Measurements from ENCODE around the gene VPS13D.

The VPS13D gene

DNA sequence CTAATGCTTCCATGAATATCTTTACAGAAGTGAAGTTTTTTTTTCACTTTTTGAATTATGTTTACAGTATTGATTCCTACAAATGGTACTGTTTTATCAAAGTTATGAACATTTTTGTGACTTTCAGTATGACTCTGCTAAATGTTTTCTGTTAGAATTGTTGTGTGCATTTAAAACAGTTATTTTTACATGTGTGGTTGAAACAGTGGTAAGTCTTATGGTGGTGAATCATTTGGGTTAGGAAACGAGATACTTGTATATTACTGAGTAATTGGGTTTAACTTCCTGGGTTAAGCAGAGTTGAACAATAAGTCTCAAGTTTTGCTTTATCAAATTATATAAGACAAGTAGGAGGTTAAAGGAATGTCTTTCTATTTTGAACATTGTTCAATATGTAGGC lies 66.8 kb downstream of the VPS13D start:
- TF ChIP-seq, protein P1, sequence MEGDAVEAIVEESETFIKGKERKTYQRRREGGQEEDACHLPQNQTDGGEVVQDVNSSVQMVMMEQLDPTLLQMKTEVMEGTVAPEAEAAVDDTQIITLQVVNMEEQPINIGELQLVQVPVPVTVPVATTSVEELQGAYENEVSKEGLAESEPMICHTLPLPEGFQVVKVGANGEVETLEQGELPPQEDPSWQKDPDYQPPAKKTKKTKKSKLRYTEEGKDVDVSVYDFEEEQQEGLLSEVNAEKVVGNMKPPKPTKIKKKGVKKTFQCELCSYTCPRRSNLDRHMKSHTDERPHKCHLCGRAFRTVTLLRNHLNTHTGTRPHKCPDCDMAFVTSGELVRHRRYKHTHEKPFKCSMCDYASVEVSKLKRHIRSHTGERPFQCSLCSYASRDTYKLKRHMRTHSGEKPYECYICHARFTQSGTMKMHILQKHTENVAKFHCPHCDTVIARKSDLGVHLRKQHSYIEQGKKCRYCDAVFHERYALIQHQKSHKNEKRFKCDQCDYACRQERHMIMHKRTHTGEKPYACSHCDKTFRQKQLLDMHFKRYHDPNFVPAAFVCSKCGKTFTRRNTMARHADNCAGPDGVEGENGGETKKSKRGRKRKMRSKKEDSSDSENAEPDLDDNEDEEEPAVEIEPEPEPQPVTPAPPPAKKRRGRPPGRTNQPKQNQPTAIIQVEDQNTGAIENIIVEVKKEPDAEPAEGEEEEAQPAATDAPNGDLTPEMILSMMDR (conservative IDR thresholded peaks at IDR 0.05; ENCODE audit: low read depth, low read length): no peak
- no peak overlapping the region for H3K27ac ChIP-seq
- H3K27me3 ChIP-seq (ENCODE audit: insufficient read depth, low read depth): no peaks in the 10 kb centered on the region
- H3K9ac ChIP-seq: no peak overlapping the region
- no peaks in the 10 kb centered on the region for H4K20me1 ChIP-seq (ENCODE audit: insufficient read depth)
- no peak overlapping the region for H3K4me2 ChIP-seq
- no peaks in the 10 kb centered on the region for H3K79me2 ChIP-seq (ENCODE audit: insufficient read depth, low read depth)
- no peak overlapping the region for H2AFZ ChIP-seq (ENCODE audit: low read depth)
- peaks cover 10% of the 10 kb centered on the region for H3K4me1 ChIP-seq (ENCODE audit: low read depth, poor library complexity, severe bottlenecking)
- no peaks in the 10 kb centered on the region for H3K36me3 ChIP-seq (ENCODE audit: insufficient read depth)
- H3K4me3 ChIP-seq (IDR thresholded peaks at IDR 0.05; ENCODE audit: insufficient read depth, low read depth, low read length): no peak overlapping the region

DNA sequence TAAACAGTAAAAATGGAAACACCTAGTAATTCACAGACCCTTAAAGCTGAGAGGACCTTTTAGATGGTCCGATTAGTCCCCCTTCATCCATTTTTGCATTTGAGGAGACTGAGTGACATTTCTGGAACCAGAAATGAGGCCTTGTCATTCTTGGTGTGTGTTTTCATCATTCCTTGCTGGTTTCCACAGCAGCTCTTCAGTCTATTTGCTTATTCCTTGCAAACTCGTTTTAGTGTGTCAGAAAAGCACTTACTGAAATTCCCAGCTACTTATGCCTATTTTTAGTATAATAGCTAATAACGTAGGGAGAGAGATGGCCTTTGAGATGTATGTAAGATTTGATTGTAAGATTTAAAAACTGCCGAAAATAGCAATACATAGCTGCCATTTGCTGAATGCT lies 70.9 kb downstream of the VPS13D start:
- H3K27ac ChIP-seq: no peak overlapping the region
- H3K27me3 ChIP-seq (ENCODE audit: insufficient read depth, low read depth): no peaks in the 10 kb centered on the region
- H4K20me1 ChIP-seq (ENCODE audit: insufficient read depth): no peaks in the 10 kb centered on the region
- peaks cover 10% of the 10 kb centered on the region for H3K4me1 ChIP-seq (ENCODE audit: low read depth, poor library complexity, severe bottlenecking)
- TF ChIP-seq, protein P1 (conservative IDR thresholded peaks at IDR 0.05; ENCODE audit: low read depth, low read length): no peak
- H3K4me3 ChIP-seq (IDR thresholded peaks at IDR 0.05; ENCODE audit: insufficient read depth, low read depth, low read length): no peak overlapping the region
- no peaks in the 10 kb centered on the region for H3K79me2 ChIP-seq (ENCODE audit: insufficient read depth, low read depth)
- peaks cover 3% of the 10 kb centered on the region; the same call in 1 of the 2 replicates for H3K36me3 ChIP-seq (ENCODE audit: insufficient read depth)
- H2AFZ ChIP-seq (ENCODE audit: low read depth): no peak overlapping the region
- no peak overlapping the region for H3K9ac ChIP-seq
- no peak overlapping the region for H3K4me2 ChIP-seq

DNA sequence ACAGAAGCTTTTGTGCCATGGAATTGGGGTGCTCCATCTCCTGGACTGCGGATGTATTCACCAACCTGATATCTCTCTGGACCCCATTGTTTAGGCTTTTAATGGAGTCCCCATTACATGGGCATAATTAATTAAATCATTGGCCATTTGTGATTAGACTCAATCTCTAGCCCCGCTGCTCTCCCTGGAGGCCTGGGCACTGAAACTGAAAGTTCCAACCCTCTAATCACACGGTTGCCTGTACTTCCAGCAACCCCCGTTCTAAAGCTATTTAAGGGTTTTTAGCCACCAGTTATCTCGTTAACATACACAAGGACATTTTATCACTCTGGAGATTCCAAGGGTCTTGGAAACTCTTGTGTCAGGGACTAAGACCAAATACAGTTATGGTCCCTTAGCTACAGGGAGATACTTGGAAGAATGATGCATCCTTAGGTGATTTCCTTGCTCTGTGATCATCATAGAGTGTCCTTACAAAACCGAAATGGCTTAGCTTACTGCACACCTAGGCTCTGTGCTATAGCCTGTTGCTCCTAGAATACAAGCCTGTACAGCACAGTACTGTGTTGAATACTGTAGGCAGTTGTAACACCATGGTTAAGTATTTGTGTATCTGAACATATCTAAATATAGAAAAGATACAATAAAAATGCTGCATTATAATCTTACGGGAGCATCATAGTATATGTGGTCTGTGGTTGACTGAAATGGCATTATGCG lies 71.8 kb downstream of the VPS13D start:
- H3K36me3 ChIP-seq (ENCODE audit: insufficient read depth): peaks cover 3% of the 10 kb centered on the region; the same call in 1 of the 2 replicates

DNA sequence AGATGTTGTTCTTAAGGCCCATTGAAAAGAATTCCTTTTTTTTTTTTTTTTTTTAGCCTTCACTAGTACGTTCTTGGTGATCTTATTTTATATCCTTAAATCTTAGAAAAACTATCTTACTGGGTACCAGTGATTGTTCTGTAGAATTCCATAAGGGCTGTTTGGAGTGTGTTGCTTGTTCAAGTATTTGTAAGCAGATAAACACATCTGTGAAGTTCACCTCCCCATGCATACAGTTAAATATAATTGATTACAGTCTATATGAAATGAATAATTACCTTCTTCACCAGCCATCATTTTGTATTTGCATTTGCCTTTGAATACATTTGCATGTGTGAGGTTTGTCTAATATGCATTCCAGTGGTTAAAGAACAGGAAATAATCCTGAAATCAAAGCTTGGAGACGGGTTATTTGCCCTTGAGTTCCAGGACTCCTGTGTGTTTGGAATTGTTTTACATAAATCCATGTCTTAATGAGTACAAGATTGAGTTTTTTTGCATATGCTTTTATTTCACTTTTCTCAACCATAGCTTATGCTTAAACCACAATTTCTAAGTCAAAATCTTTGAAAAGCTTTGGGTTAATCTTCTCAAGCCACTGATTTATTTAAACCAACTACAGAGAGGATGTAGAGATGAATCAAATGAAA lies 73.1 kb downstream of the VPS13D start:
- H2AFZ ChIP-seq (ENCODE audit: low read depth): no peak overlapping the region

More for the DNA sequence above, 71.8 kb downstream of the VPS13D start:
- Histone ChIP-seq H3K79me2 (ENCODE audit: insufficient read depth, low read depth) (no peaks in the 10 kb centered on the region), H3K4me1 (ENCODE audit: low read depth, poor library complexity, severe bottlenecking) (peaks cover 2% of the 10 kb centered on the region), H3K9ac (no peak overlapping the region), H3K27me3 (ENCODE audit: insufficient read depth, low read depth) (no peaks in the 10 kb centered on the region), H4K20me1 (ENCODE audit: insufficient read depth) (no peaks in the 10 kb centered on the region), H3K4me2 (no peak overlapping the region), H3K4me3 (IDR thresholded peaks at IDR 0.05; ENCODE audit: insufficient read depth, low read depth, low read length) (no peak overlapping the region), H2AFZ (ENCODE audit: low read depth) (no peak overlapping the region), H3K27ac (no peak overlapping the region)
- TF ChIP-seq, protein P1 (conservative IDR thresholded peaks at IDR 0.05; ENCODE audit: low read depth, low read length): no peak

More for the DNA sequence above, 73.1 kb downstream of the VPS13D start:
- Histone ChIP-seq H4K20me1 (ENCODE audit: insufficient read depth) (no peaks in the 10 kb centered on the region), H3K4me2 (no peak overlapping the region), H3K27me3 (ENCODE audit: insufficient read depth, low read depth) (no peaks in the 10 kb centered on the region), H3K9ac (no peak overlapping the region), H3K79me2 (ENCODE audit: insufficient read depth, low read depth) (no peaks in the 10 kb centered on the region), H3K4me1 (ENCODE audit: low read depth, poor library complexity, severe bottlenecking) (no peaks in the 10 kb centered on the region), H3K4me3 (IDR thresholded peaks at IDR 0.05; ENCODE audit: insufficient read depth, low read depth, low read length) (no peak overlapping the region), H3K36me3 (ENCODE audit: insufficient read depth) (peaks cover 3% of the 10 kb centered on the region; the same call in 1 of the 2 replicates), H3K27ac (no peak overlapping the region)
- TF ChIP-seq, protein P1 (conservative IDR thresholded peaks at IDR 0.05; ENCODE audit: low read depth, low read length): no peak
